Heart left ventricle (tissue), 16 donors: ENCODE measurements around the gene PDGFC. TPM values are rescaled to one million over a fixed set of nuclear protein-coding genes. Genes with fewer than 3 reads are reported as not detected.

Source experiments
- ATAC-seq, 4 donors: fragments of 200-7000 bp; cut with Tn5 transposase; one replicate each; pipeline ENCODE4 v1.9.1; 2020 to 2022; ENCODE audit warnings: moderate library complexity in 4 of 4, mild to moderate bottlenecking in 3 of 4, moderate number of reproducible peaks in 1 of 4
- DNase-seq, 5 donors: peaks; one replicate each; pipeline ENCODE4 v3.0.0-alpha.2; 2020
- H3K27ac ChIP-seq, 12 donors: fragments of 200-600 bp; sonication (generic) in 4 of 12; one replicate each; pipeline versions ENCODE4 v1.5.0 to v1.8.0; 2016 to 2022; ENCODE audit warnings: mild to moderate bottlenecking in 2 of 12
- H3K27me3 ChIP-seq, 9 donors: fragments of 200-600 bp; sonication (generic) in 2 of 9; one replicate each; pipeline versions ENCODE4 v1.5.1 to v1.8.0; 2016 to 2022; ENCODE audit warnings: mild to moderate bottlenecking in 3 of 9
- H3K36me3 ChIP-seq, 9 donors: fragments of 200-600 bp; sonication (generic) in 2 of 9; one replicate each; pipeline versions ENCODE4 v1.5.0 to v1.8.0; 2018 to 2022; ENCODE audit warnings: mild to moderate bottlenecking in 2 of 9
- H3K4me1 ChIP-seq, 12 donors: fragments of 200-600 bp; sonication (generic) in 4 of 12; one replicate each; pipeline versions ENCODE4 v1.5.0 to v1.8.0; 2016 to 2022; ENCODE audit warnings: mild to moderate bottlenecking in 3 of 12
- H3K4me3 ChIP-seq, 12 donors: fragments of 200-600 bp; sonication (generic) in 4 of 12; one replicate each; pipeline versions ENCODE4 v1.5.0 to v1.8.0; 2017 to 2022; ENCODE audit warnings: mild to moderate bottlenecking in 9 of 12, moderate library complexity in 4 of 12
- H3K9me3 ChIP-seq, 12 donors: fragments of 200-600 bp; sonication (generic) in 4 of 12; one replicate each; pipeline versions ENCODE4 v1.5.0 to v1.8.0; 2016 to 2022; ENCODE audit warnings: mild to moderate bottlenecking in 1 of 12
- POLR2A ChIP-seq, 2 donors: fragments of 450-650 bp; IDR thresholded peaks; one replicate each; pipeline ENCODE4 v1.6.1; 2017; ENCODE audit warnings: antibody characterized with exemption in 2 of 2, mild to moderate bottlenecking in 2 of 2, moderate library complexity in 2 of 2
- WGBS, 4 donors: extraction: QIAGEN DNeasy Blood & Tissue Kit in 2 of 4; methylation state at CpG; one replicate each; pipeline versions ENCODE4 v1.1.5 to v1.1.7; 2013 to 2018; 5-methylcytosine and 5-hydroxymethylcytosine counted together
- intact Hi-C, 10 donors: fragments of 100-400 bp; cut with DNase I; formaldehyde crosslinking; loops; one replicate each; pipeline versions ENCODE4 v1.11.1 to v1.14.2; 2022
- polyA plus RNA-seq, 2 donors: library from polyadenylated mRNA; stranded (reverse); fragments of 200-250 nt; gene quantifications; one replicate each; pipeline ENCODE4 v1.2.3, GENCODE V29; 2013
- total RNA-seq, 9 donors: library from RNA; depleted of rRNA in 2 of 9; stranded (reverse); fragments of >200 nt in 2 of 9; fragmentation: NEBNext Ultra II Directional in 3 of 9; extraction: Animal tissue kit (Norgen Biotek cat#: 25700) in 3 of 9; gene quantifications; one replicate each; pipeline versions ENCODE4 v1.1.0 to v1.2.4, GENCODE V29; 2016 to 2023
- TF ChIP-seq, protein P1 (sequence below), 12 donors: fragments of 200-600 bp; sonication (generic) in 4 of 12; IDR thresholded peaks; one replicate each; pipeline versions ENCODE4 v1.5.0 to v1.8.0; 2018 to 2022; ENCODE audit warnings: antibody characterized with exemption in 12 of 12, mild to moderate bottlenecking in 5 of 12
- donor health status: ischemic (EF 13 %, LVEDD 7.1; RV severe dilation, severe dysfunction).
- donor health status: healthy with polysubstance abuse.
- donor health status: DM: no; HTN: yes; CAD: no.
- donor health status: DM: no; HTN: no; CAD: no.
- donor health status: ischemic (EF 25% LVEDD 6.9; RV normal size, moderate dysfunction).
- donor health status: ischemic (EF 25% LVEDD 5.7; RV mildly dilated, moderate dysfunction).
- donor health status: healthy.
- donor health status: DM: yes; HTN: yes; CAD: no.
- donor health status: ischemic (EF 35%, LVEDD 5.7; RV mildly dilated, moderate dysfunction).
- donor health status: nonischemic (EF 11% LVEDD 7.7; RV severe dilation, severe dysfunction).
- donor health status: DM: yes; HTN: yes; CAD: no.
- donor health status: PGD.
- donor health status: ischemic (EF 29% LVEDD 5.4; RV normal size, mild dysfunction).
- donor health status: nonischemic (EF 23%, LVEDD 6.1; RV moderate dilation, normal function).

Gene PDGFC
- total and polyA plus RNA-seq, 11 donors = 2.5 to 29.6 (median 12.2) TPM

DNA sequence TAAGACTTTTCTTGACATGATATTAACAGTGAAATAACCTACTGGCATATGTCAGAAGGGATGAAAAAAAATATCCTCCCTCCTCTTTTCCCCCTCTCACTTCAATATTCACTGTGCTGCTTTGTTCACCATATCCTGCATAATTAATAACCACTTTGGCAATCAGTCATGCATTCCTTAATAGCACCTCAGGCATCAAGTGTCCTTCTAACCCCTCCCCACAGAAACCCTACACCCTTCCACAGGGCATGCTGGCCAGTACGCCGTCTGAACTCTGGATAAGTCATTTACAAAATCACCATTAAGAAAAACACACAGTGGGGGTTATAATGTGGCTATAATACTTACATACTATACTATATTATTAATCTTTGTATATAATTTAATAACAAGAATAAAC lies 165.9 kb downstream of the PDGFC start:
- ATAC-seq = no peak
- no peaks in the 10 kb centered on the region for H3K27me3 ChIP-seq
- WGBS, 4 donors = 68 to 78% (median 75%) methylated on average over 2 of the region's 2 CpGs
- H3K36me3 ChIP-seq = no peaks in the 10 kb centered on the region
- H3K9me3 ChIP-seq = no peaks in the 10 kb centered on the region
- H3K27ac ChIP-seq = no peak overlapping the region
- peaks cover 0 to 3% (median 0%) of the 10 kb centered on the region in 12 donors for H3K4me1 ChIP-seq
- intact Hi-C loops = no loop called here
- TF ChIP-seq, protein P1, sequence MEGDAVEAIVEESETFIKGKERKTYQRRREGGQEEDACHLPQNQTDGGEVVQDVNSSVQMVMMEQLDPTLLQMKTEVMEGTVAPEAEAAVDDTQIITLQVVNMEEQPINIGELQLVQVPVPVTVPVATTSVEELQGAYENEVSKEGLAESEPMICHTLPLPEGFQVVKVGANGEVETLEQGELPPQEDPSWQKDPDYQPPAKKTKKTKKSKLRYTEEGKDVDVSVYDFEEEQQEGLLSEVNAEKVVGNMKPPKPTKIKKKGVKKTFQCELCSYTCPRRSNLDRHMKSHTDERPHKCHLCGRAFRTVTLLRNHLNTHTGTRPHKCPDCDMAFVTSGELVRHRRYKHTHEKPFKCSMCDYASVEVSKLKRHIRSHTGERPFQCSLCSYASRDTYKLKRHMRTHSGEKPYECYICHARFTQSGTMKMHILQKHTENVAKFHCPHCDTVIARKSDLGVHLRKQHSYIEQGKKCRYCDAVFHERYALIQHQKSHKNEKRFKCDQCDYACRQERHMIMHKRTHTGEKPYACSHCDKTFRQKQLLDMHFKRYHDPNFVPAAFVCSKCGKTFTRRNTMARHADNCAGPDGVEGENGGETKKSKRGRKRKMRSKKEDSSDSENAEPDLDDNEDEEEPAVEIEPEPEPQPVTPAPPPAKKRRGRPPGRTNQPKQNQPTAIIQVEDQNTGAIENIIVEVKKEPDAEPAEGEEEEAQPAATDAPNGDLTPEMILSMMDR (IDR thresholded peaks at IDR 0.05) = no peak
- TF ChIP-seq POLR2A (IDR thresholded peaks at IDR 0.05) = no peak
- no peak for DNase-seq
- no peak overlapping the region for H3K4me3 ChIP-seq

GRCh38 chr4:156803056-156803455 lies 168.5 kb downstream of the PDGFC start:
- intact Hi-C loops = no loop called here
- ATAC-seq = no peak
- 71 to 78% (median 76%) methylated on average over 2 of the region's 2 CpGs for WGBS, 4 donors
- Histone ChIP-seq H3K36me3 (no peaks in the 10 kb centered on the region), H3K4me1 (peaks cover 0 to 3% (median 0%) of the 10 kb centered on the region in 12 donors), H3K4me3 (no peak overlapping the region), H3K27me3 (no peaks in the 10 kb centered on the region), H3K9me3 (no peaks in the 10 kb centered on the region), H3K27ac (no peak overlapping the region)
- TF ChIP-seq, protein P1 (IDR thresholded peaks at IDR 0.05) = no peak
- no peak for TF ChIP-seq POLR2A (IDR thresholded peaks at IDR 0.05)
- no peak for DNase-seq

DNA sequence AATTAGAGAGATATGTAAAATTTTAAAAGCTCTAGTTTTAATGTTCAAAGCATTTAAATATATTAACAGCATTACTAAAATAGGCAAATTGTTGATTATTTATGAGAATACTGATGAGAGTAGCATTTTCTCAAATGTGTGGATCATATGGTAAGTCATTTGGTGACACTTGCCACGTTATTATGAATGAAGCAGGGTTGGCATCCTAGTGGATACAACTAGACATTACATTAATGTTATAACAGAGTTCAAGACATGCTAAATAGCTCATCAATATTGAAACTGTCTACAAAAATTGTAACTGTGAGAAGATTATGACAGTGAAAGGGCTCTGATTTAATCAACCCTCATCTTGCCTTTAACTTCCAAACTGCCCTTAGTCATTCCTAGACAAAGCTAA lies 171.1 kb downstream of the PDGFC start:
- no peaks in the 10 kb centered on the region for H3K36me3 ChIP-seq
- intact Hi-C loops = no loop called here
- H3K9me3 ChIP-seq = no peaks in the 10 kb centered on the region
- WGBS, 4 donors = 75 to 88% (median 76%) methylated on average over 1 of the region's 1 CpG
- DNase-seq = no peak
- H3K4me3 ChIP-seq = no peak overlapping the region
- H3K27me3 ChIP-seq = no peaks in the 10 kb centered on the region
- H3K4me1 ChIP-seq = peaks cover 0 to 3% (median 0%) of the 10 kb centered on the region in 12 donors
- ATAC-seq = no peak
- H3K27ac ChIP-seq = no peak overlapping the region
- TF ChIP-seq, protein P1 (IDR thresholded peaks at IDR 0.05) = no peak
- TF ChIP-seq POLR2A (IDR thresholded peaks at IDR 0.05) = no peak

GRCh38 chr4:156799121-156799589 lies 172.4 kb downstream of the PDGFC start:
- TF ChIP-seq POLR2A (IDR thresholded peaks at IDR 0.05) = no peak
- TF ChIP-seq, protein P1 (IDR thresholded peaks at IDR 0.05) = no peak
- Histone ChIP-seq H3K4me1 (peaks cover 0 to 16% (median 5%) of the 10 kb centered on the region in 12 donors), H3K36me3 (no peaks in the 10 kb centered on the region), H3K27ac (no peak overlapping the region), H3K9me3 (no peaks in the 10 kb centered on the region), H3K4me3 (no peak overlapping the region), H3K27me3 (no peaks in the 10 kb centered on the region)
- DNase-seq (no peak), ATAC-seq (no peak)
- WGBS, 4 donors = 80 to 88% (median 86%) methylated on average over 1 of the region's 1 CpG
- intact Hi-C loops = loop anchor here in 1 of 10 donors (10.0 kb wide), 1 partner anchor 146 kb away; no protein-coding TSS in a partner anchor
